Hematopoietic multipotent progenitor cell treated with erythropoietin and hydrocortisone succinate and interleukin-3 and kit ligand, for 17 days (in vitro differentiated cells): ENCODE data around the gene STK31.
A peak's percentile ranks its signal among the peaks of the same experiment; 100 is the strongest.
"Not testable (repeated sequence)": the region's sequence is repeated elsewhere in the genome, so short reads cannot be mapped to it uniquely, and the experiment has no call there.

Experiments
- DNase-seq: peaks from one replicate; pipeline ENCODE4 v3.0.0-alpha.2; 2015; ENCODE audit warnings: low spot score

The STK31 gene, protein sequence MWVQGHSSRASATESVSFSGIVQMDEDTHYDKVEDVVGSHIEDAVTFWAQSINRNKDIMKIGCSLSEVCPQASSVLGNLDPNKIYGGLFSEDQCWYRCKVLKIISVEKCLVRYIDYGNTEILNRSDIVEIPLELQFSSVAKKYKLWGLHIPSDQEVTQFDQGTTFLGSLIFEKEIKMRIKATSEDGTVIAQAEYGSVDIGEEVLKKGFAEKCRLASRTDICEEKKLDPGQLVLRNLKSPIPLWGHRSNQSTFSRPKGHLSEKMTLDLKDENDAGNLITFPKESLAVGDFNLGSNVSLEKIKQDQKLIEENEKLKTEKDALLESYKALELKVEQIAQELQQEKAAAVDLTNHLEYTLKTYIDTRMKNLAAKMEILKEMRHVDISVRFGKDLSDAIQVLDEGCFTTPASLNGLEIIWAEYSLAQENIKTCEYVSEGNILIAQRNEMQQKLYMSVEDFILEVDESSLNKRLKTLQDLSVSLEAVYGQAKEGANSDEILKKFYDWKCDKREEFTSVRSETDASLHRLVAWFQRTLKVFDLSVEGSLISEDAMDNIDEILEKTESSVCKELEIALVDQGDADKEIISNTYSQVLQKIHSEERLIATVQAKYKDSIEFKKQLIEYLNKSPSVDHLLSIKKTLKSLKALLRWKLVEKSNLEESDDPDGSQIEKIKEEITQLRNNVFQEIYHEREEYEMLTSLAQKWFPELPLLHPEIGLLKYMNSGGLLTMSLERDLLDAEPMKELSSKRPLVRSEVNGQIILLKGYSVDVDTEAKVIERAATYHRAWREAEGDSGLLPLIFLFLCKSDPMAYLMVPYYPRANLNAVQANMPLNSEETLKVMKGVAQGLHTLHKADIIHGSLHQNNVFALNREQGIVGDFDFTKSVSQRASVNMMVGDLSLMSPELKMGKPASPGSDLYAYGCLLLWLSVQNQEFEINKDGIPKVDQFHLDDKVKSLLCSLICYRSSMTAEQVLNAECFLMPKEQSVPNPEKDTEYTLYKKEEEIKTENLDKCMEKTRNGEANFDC

DNA sequence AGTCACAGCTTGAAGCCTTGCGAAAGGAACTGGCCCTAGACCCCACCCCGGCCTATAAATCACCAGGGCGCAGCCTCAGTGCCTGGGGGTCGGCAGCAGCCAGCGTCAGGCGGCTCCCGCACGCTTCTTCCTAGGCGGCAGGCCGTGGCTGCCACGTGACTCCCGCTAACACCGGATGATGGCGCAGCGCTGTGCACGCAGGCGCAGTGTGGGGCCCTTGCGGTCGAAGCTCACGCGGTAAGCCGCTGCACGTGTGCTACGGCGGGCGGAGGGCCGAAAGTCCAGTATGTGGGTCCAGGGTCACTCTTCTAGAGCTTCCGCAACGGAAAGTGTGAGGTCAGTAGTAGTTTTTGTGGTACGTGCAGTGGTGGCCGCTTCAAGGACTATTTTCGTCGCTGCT lies at the start of gene STK31:
Gene STK31, plus strand, starts transcription at position 220 of the 400 bp plus-strand sequence. Its CDS starts 67 bp downstream, at position 287.
- no peak for DNase-seq

DNA sequence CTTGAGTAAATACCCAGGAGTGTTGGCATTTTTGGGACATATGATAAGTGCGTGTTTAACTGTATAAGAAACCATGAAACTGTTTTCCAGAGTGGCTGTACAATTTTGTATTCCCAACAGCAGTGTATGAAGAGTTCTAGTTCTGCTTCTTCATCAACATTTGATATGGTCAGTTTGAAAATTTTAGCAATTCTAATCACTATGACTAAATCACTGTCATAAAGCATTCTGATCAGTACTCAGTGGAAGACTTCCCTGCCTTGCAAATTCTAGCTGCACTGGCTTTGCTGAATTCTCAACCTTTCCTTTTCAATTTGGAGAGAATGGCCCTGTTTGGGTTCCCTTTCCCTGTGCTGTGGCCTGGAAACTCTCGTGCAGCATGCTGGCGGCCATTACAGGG lies 48.6 kb upstream of the STK31 start:
- no peak for DNase-seq

DNA sequence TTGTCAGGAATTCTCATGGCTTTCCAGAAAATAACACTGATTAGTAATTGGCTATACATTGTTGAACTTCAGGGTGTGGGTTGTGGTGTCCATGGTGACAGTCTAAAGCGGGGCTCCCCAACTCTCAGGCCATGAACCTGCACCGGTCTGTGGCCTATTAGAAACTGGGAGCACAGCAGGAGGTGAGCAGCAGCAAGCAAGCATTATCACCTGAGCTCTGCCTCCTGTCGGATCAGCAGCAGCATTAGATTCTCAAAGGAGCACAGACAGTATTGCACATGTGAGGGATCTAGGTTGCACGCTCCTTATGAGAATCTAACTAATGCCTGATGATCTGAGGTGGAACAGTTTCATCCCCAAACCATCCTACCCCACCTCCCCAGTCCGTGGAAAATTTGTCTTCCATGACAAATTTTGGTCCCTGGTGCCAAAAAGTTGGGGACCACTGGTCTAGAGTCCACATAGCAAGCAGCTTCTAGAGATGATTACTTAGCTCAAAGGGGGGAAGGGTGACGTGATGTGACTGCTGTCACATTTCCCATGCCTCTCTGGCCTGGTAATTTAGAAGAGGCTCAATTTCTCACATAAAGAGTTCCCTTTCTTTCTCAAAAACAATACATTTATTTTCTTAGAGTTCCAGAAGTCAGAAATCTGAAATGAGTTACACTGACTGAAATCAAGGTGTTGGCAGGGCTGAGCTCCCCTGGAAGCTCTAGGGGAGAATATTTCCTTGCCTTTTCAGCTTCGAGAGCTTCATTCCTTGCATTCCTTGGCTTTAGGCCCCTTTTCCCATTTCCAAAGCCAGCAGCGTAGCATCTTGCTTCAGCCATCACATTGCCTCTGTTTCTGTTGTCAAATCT lies 47.7 kb upstream of the STK31 start:
- no peak for DNase-seq

DNA sequence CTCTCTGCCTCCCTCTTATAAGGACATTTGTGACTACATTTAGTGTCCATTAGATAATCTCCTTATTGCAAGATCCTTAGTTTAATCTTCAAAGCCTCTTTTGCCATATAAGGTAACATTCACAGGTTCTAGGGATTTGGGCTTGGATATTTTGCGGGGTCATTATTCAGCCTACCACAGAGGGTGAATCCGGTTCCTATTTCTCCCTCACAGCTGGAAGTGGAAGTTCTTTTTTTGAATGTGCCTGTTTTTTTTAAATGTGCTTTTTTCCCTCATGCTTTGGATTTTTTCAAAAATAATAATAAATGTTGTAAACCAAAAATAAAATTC lies 47.1 kb upstream of the STK31 start:
- no peak for DNase-seq

DNA sequence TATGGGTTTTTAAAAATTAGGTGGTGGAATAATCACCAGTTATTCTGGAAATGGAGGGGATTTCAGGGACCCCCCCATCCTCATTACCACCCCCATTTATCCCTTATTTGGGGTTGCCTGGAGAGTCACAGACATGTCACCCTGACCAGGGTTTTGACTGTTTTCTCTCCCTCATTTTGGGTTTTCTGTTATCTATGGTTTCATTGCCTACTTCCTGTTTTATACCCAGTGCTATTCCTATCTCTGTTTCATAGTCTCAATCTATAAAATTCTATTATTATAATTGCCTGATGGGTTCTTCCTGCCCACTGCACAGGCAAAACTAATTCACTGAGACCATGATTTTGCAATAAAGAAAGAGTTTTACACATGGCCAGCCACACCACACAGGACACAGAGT lies 45.9 kb upstream of the STK31 start:
- DNase-seq, result no peak

DNA sequence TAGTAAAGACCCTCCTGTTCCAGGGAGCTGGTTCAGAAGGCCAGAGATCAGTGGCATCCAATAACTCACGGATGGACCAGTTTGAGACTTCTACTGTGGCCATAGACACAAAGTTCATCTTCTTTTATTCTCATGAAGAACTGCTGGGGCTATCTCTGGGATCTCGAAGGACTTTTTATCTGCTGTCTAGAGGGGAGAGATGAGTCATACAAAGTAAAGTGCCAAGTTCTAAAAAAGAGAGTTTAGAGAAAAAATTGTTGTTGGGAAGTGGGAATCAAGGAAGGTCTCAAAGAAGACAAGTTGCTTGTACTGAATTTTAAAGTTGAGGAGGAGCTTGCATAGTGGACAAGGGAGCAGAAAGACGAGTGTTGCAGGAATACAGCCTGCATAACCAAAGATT lies 38.0 kb upstream of the STK31 start:
- no peak for DNase-seq

DNA sequence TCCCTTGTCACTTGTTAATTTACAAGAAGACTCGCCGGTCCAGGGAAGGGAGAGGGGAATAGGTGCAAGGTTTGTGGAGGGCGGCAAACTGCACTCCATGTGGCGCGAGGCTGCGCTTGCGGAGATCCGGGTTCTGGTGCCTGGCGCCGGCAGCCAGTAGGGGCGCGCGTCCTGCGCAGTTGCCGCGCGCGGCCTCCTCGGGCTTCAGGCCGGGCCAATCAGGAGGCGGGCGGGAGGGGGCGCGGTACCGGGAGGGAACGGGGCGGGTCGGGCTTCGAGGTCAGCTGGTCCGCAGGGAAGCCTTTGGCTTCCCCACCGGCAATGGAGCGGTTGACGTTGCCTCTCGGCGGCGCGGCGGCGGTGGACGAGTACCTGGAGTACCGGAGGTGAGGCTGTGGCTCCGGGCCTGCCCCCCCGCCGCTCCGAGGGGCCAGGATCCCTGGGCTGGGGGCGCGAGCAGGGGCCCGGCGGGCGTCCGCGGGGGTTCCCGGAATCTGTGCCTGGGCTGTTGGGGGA lies 30.1 kb upstream of the STK31 start, which contains the start of gene FAM221A:
Gene FAM221A, plus strand, starts transcription at position 302 of the 516 bp plus-strand sequence. Its CDS starts 20 bp downstream, at position 322.
- peak; percentile 10 for DNase-seq

DNA sequence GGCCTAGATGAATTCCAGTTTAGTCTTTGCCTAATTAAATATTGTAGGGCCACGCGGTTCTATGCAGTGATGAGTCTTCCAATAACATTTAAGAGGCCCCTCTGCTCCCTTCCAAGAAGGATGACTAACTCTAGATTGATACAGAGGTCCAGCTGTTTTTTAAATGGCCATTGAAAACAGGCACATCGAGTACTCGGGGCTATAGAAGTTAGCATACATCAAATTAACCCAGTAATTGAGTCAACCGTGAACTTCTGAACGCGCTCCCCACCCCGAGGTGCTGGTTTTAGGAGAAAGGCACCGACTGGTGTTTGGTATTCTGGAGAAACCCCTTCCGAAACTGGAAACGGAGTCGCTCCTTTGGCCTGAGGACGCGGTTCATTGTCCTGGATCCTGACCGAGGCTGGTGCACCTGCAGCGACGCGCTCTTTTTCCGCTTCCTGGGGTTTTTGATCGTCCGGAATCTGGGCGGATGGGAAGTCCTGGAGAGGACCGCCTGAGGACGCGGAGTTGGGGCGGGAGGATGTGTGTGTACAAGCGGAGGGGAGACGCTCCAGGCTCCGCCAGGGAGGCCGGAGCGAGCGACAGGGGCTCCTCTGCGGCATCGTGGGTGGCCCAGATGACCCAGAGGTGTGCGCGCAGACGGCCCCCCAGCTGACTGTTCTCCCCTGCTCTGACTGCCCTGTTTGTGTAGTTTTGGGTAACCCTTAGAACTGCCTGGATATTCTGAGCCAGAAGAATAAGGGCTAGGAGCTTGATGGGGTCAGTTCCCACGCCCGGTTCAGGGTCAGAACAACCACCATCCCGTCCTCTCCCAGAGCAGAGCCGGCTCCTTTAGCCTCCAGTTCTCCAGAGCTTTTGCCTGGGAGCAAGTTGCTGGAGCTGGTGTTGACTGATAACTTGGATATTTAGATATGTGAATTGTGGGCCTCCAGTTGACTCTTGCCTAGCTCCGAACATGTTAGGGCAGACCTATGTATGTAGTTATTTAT lies 29.3 kb upstream of the STK31 start:
- no peak for DNase-seq

DNA sequence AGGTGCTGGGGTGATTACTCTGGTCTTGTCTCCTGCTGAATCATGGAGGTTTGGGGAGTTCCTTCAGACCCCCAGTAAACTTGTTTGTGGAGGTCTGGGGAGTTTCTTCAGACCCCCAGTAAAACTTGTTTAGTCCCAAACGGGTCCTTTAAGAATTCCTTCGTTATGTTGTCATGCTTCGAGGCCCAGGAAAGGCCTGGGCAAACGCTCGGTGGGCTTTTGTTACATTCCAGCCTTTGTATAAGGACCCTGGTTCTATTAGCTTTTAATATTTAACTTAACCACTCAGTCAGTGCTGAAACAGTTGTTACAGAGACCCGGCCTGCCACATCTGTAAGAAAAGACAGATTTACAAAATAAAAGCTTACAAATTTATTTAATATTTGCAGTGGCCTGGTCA lies 26.0 kb upstream of the STK31 start:
- DNase-seq, result not testable (repeated sequence)

DNA sequence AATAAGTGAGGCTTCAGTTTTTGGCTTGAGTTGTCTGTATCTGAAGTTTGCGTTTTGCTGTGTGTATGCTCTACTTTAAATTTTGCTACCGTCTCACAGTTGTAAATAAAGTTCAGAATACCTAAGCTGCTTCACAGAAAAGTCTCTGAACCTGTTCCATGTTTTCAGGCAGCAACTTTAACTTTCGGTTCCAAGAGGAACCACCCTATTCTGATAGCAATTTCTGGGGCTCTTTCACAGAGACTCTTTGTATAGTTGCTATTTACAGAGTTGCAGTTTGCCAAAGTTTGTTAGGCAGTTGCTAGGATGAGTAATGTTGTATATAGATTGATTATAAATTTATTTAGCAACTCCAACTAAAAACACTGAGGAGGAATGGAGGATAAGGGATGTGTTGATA lies 24.3 kb upstream of the STK31 start:
- DNase-seq, result no peak

DNA sequence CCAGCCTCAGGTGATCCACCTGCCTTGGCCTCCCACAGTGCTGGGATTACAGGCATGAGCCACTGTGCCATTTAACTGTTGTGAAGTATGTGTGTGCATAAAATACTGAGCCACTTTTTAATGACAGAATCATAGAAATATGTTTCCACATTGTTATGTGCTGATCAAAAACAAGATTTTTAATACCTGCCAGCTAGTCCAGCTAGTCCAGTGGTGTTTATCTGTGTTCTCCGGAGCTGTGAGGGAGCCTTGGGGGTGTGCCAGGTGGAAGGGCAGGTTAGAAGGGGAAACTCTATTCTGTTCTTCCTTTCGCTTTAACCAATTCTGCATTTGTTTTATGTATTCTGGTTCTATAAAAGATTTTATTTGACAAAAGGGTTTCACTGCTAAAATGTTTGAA lies 23.0 kb upstream of the STK31 start:
- no peak for DNase-seq

DNA sequence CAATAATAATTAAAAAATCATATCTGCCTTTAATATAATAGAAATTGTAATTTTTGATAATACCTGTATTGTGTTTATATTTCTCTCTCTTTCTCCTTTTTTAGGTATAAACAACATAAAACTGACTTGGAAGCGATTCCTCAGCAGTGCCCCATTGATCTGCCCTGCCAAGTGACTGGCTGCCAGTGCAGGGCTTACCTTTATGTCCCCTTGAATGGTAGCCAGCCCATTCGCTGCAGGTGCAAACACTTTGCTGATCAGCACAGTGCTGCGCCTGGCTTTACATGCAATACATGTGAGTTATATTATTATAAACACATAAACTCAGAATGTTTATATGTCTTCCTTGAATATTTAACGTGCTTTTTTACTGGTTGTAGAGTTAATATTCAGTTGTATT lies 20.9 kb upstream of the STK31 start:
- no peak for DNase-seq

DNA sequence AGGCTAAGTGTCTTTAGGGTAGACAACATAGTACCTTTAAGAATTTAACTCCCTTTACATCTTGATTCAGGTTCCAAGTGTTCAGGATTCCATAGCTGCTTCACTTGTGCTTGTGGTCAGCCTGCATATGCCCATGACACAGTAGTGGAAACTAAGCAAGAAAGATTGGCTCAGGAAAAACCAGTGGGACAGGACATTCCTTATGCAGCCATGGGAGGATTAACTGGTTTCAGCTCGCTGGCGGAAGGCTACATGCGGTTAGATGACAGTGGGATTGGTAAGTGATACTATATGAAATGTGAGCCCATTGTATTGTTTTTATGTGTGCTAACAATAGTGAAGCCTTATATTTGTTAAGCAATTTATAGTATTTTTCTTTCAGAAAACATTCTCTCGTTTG lies 18.7 kb upstream of the STK31 start:
- no peak for DNase-seq

DNA sequence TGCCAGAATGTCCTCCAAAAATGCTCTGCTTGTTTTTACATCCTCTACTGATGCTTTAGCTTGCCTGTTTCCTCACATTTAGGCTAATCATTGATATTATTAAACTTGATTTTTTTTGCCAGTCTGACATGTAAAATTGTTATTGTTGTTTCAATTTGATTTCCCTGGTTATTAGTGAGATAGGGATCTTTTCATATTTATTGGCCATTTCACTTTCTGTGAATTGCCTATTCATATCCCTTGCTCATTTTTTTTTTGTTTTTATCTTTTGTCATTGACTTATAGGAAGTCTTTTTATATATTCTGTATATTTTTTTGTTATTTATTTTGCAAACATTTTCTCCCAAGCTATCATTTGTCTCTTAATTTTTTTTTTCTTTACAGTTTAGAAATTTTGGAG lies 16.8 kb upstream of the STK31 start:
- no peak for DNase-seq

DNA sequence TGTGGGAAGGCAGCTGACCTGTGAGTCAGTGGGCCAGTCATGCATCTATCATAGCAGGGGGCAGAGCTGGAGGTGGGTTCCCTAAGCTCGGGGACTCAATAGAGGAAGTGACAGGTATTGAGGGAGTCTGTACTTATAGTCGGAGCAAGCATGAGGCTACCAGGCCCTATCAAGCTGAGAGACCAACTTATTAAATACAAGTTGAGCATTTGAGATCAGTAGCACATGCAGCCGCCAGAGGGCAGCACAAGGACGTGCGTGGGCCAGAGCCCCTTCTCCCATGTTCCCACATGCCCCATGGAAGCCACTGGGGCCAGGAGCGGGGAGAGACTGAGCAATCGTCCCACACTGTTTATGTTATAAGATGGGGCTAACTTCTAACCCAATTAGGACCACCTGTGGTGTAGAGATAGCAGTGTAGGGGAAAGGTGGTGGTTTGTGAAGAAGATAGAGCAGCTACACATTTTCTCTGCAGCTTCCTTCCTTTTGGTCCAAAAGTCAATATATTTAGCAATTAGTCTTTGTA lies 13.0 kb upstream of the STK31 start:
- DNase-seq, result peak; percentile 56

DNA sequence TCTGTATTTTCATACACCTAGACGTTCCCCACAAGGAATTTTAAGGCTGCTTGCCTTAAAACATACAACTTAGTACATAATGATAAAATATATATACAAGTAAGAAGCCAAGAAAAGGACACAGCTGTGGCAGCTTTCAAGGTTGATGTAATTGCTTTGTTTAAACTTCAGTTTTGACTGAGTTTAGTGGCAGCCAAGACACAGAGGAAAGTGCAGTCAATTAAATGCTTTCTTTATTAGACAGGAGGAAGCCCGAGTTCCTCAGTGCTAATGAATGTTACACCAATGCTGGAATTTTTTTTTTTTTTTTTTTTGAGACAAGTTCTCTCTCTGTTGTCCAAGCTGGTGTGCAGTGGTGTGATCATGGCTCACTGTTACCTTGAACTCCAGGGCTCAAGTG lies 11.2 kb upstream of the STK31 start:
- no peak for DNase-seq

DNA sequence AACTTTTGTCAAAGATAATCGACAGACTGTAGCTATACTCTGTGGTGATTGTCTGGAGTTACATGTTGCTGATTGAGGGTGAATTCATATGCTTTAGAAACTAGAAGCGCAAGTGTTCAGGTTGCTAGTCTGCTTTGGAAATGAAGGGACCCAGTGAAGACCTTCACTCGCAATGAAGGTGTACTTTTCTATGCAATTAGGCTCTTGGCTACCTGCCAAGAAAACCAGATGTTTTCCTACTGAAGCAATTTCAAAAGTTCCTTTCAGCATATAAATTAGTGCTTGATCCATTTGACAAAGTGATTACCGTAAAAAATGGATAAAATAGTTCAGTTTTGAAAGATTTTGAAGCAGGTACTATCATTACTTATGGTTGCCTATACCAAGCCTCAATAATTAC lies 10.0 kb upstream of the STK31 start:
- no peak for DNase-seq

DNA sequence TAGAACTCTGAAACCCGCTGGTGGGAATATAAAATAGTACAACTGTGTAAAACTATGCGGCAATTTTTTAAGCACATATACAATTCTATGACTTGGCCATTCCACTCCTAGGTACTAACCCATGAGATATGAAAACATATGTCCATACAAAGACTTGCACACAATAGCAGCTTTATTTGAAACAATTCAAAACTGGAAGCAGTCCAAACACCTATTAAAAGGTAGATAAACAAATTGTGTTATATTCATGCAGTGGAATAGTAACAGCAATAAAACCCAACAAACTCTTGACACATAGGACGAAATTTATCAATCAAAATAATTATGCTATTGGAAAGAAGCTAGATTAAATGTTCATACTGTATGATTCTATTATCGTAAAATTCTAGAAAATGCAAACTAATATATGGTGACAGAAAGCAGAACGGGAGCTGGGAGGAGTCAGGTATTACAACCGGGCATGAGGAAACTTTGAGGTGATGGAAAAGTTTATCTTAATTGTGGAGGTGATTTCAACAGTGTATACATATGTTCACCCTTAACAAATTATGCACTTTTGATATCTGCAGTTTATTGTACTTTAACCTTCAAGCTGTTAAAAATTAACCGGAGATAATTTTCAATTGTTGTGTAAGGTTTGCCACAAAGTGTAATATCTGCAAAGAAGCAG lies 803 bp upstream of the STK31 start:
- DNase-seq, result no peak

DNA sequence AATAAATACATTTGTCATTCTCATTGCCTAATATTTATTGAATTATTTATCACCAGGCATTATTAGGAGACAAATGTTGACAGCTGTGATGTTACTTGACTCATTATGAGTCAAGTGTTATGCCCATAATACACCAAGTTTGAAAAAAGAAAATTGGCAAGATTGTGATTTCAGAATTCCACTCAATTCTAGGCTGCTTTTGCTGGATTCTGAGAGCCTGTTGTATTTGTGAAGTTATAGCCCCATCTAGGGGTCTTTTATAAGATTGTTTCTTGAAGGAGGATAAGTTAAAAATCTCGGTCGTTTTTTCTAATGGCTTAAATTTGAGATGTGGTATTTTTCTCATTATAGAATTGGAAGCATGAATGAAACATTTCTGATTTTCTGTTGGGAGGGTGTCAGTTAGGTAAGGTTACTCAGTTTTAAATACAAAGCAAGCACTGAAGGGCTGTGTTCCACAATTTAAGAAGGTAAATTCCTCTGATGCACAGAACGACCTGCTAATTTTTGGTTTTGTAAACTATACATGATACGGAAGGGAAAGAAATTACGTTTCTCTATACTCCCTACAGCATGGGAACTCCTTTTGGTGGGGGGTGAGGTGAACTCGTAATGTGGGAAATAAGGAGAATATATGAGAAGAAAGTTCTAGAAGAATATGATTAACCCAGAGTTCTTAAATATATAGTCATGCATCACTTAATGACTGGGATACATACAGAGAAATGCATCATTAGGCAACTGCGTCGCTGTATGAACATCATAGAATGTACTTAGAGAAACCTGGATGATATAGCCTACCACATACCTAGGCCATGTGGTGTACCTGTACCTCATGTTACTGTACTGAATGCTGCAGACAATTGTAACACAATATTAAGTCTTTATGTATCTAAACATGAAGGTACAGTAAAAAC lies 2.6 kb downstream of the STK31 start:
- DNase-seq, result peak; percentile 60
